HG02571 (cell line): ENCODE measurements around the gene NAA35.
"Not testable (repeated sequence)": the region's sequence is repeated elsewhere in the genome, so short reads cannot be mapped to it uniquely, and the experiment has no call there.

Experiments
- ATAC-seq: cut with Tn5 transposase; IDR thresholded peaks from one replicate; pipeline ENCODE4 v1.9.1; 2021; ENCODE audit warnings: mild to moderate bottlenecking, moderate library complexity; ENCODE audit not compliant: unreplicated experiment

Gene NAA35

DNA sequence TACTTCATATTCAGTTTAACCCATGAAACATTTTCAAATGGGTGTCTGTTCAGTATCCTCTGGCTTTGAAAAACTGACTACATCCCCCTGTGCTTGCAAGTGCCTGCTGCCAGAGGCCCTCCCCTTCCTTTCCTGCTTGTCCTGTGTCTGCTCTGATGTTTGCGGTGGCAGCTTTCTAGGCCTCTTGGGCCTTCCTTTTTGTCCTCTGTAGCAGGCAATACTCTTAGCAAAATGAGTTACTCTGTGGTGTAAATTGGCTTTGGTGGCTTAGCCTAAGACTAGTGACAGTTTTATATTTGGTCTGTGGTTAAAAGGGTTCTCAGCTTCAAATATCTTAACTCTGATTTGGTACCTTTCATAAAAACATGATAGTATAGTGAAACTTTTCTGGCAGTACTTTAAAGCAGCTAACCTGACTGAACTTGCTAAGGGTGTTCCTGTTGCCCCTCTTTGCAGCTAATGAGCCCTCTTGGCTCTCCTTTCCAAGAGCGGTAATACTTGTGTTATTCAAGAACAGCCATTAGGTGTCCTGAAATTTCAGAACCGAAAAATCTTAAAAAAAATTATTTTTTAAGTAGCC, 81.8 kb downstream of the NAA35 start:
- ATAC-seq = no peak

DNA sequence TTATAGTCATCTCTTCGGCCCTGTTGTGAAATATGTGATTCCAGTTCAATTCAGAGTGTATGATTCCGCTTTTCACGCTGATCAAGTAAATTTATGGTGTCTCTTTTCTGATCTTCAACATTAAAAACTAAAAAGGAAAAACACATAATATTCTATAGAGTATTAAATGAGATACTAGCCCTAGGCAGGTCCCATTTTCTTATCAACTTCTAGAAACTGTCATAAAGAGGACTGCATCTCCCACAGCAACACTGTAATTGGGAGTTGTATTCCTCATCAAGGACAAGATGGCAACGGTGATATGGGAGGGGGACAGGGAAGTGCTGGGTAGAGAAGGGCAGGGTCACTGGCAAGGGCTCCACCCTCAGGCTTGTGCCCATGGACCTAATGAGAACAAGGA, 86.8 kb downstream of the NAA35 start:
- no peak for ATAC-seq

DNA sequence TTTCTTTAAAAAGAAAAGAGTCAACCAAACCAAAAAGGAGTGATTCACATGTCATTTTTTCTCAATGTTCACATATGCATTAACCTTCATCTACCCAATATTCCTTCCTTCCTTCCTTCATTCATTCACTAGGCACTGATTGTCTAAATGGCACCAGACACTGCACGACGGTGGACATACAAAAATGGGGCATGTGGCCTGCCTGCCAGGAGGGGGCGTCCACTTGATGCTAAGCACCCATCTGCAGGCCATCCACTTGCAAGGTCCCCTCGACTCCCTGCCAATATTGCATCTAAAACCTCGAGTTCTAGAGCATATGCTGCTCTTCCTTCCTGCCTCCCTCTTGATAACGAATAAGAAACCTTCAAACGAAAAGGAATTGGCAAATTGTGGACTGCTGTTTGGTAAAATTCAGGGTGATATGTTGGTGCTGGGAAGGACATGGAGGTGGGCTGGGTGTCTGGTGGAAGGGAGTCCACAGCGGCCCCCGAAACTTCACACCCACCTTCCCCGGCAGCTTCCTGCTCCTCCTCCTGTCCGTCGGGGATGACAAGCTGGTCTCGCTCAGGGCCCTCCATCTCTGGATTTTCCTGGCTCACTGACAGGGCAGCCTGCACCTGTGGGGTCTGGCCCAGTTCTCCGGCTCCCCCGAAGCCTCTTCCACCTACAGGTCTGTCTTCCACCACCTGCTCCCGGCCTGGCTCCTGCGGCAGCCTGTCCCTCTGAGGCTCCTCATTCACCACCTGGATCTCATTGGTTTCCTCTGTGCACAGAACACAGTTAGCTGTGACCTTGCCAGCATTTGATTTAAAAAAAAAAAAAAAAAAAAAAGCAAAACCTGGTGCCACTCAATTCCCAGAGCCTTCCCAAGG, 94.2 kb downstream of the NAA35 start:
- no peak for ATAC-seq

DNA sequence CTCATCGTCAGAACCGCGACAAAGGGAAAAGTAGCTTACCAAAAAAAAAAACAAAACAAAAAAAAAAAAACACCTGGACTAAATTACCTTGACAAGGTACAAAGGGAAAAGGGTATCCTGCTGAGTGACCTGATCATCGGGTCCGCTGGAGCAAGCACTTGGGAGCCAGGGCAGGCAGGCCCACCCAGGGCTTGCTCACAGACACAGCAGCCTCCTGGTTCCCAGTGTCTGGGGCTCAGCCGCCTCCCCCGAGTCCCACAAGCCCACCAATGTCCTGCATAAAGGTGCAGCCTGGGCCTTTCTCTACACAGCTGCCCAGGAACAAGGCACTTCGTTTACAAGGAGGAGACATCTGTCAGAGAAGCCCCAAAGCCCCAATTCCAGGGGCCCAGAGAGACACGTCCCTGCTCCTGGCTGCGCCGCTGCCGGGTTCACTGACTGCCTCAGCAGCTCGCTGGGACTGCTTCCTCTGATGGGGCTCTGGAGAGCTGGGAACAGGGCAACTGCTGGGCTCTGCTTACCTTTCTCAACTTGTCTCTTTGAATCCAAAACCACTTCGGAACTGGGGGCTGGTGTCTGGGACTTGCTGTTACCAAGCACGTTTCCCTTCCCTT, 95.0 kb downstream of the NAA35 start:
- ATAC-seq = no peak

DNA sequence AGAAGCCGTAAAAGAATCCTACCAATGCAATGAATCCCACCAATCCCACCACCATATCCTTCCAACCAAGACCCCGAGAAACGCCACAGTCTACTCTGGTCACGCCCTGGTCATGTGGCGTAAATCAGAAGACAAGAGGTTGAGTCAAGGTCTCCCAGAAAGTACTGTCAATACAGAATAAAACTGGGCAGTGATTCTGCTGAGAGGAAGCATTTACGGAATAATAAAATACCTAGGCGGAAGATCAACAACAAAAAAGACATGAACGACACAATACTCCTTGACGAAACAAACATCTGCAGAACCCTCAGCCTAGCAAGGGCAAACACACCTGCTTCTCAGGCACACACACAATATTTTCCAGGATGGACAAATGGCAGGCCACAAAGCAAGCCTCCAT, 95.6 kb downstream of the NAA35 start:
- ATAC-seq = no peak

DNA sequence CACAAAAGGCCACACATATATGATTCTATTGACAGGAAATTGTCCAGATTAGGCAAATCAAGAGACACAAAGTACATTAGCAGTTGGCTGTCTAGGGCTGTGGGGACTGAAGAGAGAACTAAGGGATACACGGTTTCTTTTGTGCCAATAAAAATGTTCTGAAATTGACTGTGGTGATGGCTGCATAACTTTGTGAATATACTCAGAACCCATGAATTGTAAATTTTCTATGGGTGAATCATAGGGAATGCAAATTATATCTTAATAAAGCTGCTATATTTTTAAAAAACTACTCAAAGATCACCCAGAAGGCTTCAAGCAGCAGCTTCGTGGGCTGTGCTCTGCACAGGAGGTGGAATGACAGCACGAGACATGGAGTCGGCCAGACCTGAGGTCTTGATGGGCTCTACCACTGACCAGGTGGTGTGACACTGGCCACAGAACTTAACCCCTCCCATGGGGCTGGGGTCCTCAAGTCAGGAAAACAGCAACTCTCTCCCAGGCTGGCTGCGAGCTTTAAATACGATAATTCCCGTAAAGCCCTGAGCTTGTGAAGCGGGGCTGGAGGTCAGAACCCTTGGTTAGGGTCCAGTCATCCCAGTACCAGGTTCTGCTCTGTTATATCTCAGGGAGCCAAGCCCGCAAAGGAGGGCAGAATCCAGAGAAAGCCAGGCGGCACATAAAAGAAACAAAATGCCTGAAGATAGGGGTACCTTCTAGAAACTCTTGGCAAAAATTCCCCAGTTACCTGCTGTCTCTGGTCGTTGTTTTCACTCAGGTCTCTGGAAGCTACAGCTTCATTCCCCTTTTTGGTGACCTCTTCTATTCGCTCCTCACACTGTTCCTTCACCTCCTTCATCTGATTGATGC, 99.3 kb downstream of the NAA35 start:
- ATAC-seq = no peak

DNA sequence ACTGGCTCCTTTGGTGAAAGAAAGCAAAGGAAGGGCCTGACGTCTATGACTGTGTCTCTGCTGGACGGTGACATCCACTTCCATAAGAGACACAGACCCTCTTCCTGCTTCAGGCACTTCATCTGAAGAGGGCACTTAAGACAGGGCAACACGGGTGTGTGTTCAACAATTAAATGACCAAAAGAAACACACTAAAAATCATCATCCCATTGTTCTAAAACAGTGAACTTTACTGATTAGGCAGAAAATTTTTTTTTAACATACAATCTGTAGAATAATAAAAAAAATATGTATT, 99.9 kb downstream of the NAA35 start:
- ATAC-seq = no peak

DNA sequence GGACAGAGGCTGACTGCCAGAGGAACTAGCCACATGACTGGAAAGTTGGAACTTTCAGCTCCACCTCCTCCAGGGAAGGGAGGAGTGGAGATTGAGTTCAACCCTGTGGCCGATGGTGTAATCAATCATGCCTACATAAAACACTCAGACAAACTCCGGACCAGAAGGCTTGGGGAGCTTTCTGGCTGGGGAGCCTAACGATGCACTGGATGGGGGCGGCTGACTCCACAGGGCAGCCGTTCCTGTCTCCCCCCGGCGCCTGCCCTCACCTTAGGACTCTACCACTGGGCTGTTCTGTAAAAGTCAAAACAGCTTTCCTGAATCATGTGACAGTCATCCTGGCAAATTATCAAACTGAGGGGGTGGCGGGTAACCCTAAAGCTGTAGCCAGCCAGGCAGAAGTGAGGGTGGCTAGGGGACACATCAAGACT, 100.4 kb downstream of the NAA35 start:
- no peak for ATAC-seq

DNA sequence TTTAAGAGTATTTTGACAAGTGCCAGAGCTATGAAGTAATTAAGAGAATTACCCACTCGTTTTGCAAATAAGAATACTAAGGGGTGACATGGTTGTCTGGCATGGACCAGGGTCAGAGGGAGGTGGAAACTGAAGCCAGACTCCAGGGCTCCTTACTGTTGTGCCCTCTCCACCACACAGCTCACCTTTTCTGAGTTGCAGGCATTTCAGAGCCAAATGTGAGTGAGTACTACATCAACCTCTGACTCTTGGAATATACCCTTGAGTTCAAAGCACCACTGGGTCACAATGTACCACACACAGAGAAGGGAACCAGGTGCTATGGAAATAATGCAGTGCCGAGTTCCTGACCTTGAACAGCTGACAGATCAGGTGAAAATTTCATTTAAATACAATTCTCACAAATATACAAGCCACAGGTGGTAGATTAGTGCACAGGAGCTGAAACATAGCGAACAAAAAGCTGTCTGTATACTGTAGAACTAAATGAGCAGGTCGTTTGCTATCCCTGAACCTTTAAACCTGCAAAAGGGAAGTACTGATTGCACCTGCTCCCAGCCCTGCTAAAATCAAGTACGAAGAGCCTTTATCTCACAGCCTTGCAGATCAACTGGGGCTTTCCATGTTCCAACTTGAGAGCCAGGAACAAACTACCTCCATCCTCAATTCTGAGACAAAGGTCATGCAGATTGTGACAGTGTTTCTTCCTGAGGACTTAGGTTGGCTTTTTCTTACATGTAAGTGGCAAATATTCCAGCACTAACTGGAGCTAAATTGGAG, 101.4 kb downstream of the NAA35 start:
- no peak for ATAC-seq

DNA sequence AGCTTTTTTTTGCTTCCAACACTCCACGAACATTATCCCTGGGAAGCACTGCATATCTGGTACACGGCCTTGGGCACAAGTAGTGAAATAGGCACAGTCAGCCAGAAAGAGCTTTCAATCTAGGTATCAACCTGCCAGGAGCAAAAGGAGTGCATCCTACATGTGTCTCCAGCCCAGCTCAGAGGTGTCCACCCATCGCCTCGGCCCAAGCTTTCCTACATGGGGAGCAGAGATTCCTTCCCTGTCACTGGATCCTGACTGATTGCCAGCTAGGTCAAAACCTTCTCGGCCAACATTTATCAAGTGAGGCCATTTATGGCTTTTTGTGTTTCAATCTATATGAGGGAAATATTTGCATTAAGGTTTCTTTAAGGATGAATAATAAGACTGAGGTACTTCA, 102.6 kb downstream of the NAA35 start:
- ATAC-seq = no peak

DNA sequence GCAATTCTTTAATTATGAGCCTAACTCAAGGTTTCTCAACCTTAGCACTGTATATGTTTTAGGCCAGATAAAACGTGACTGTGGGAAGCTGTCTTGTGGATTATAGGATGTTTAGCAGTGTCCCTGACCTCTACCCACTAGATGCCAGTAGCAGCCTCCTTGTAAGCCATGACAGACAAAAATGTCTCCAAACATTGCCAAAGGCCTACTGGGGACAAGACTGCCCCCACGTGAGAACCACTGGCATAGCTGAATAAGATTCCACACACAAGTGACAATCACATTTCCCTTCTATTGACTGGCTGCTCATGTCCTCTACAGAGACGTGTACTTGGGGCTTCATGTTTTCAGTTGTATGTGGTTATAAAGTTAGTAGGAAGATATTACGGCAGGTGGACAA, 103.1 kb downstream of the NAA35 start:
- ATAC-seq = no peak

DNA sequence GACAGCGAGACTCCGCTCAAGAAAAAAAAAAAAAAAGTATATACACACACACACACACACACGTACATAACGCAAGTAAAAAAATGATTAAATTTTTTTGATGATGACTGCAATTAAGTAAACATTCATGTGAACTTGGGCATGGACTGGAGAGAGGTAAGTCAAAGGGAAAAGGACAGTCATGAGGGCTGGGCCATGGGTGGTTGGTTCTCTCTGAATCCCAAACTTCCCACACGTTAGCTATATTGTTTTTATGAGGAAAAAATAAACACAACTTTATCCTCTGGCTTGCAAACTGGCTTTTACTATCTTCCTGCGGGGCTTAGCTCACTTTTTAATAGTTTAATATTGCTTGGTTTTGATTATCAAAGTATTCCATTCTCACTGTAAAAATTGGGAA, 104.7 kb downstream of the NAA35 start:
- no peak for ATAC-seq

DNA sequence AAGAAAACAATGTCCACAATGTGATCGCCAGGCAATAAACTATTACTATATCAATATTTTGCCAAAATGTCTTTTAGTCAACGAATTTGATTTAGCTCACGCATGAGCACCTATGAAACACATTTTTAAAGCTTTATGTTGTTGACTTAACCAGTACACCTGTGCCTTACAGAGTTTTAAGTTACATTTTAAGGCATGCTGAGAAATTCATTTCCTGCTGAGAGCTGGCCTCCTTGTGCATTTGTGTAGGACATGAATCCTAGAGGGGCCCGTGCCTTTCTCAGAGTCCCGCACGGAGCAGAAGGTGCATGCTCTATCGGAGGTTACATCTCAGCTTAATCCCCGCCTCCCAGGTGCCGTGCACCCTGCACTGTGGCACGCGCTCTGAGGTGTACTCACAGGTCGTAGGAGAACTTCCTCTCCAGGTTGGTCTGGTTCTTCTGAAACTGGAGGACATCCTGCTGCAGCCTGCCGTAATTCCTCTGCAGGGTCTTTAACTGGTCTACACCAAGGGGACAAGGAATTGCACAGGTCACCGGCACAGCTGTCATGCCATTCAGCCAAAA, 105.2 kb downstream of the NAA35 start:
- no peak for ATAC-seq

DNA sequence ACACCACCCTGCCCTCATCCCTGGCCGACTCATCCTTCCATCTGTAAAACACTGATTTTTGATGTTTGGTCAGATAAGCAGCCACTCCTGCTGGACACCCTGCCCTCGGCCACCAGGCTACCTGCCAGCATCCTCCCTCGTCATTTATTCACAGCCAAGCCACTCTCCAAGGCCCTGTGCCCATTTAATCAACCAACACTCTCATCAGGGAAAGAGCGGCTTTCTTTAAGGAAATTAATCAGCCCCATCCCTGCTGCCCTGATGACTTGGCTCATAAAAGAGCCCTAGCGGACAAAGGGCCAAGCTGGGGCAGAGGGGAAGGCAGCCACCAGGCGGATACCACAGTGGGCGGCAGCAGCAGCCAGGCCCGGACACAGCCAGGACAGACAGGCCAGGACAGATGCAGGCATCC, 106.0 kb downstream of the NAA35 start:
- no peak for ATAC-seq

DNA sequence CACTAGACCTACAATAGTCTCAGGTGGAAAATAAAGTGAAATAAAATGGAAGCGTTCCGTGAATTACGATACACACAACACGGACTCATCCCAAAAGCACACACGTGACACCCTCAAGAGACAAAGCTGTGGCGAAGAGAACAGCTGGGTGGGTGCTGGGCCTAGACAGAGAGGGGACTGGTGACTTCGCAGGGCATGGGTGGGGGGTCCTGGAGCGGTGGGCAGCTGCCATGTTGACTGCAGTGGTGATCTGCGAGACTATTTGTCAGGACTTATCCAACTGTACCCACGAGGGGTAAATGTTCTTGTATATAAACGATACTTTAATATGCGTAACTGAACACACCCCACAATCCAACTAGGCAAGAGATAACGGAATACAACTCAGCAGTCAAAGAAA, 106.4 kb downstream of the NAA35 start:
- ATAC-seq = no peak

DNA sequence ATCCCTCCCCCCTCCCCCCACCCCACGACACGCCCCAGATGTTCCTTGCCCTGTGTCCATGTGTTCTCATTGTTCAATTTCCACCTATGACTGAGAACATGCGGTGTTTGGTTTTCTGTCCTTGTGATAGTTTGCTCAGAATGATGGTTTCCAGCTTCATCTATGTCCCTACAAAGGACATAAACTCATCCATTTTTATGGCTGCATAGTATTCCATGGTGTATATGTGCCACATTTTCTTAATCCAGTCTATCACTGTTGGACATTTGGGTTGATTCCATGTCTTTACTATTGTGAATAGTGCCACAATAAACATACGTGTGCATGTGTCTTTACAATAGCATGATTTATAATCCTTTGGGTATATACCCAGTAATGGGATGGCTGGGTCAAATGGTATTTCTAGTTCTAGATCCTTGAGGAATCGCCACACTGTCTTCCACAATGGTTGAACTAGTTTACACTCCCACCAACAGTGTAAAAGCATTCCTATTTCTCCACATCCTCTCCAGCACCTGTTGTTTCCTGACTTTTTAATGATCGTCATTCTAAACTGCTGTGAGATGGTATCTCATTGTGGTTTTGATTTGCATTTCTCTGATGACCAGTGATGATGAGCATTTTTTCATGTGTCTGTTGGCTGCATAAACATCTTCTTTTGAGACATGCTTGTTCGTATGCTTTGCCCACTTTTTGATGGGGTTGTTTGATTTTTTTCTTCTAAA, 107.2 kb downstream of the NAA35 start:
- not testable (repeated sequence) for ATAC-seq

DNA sequence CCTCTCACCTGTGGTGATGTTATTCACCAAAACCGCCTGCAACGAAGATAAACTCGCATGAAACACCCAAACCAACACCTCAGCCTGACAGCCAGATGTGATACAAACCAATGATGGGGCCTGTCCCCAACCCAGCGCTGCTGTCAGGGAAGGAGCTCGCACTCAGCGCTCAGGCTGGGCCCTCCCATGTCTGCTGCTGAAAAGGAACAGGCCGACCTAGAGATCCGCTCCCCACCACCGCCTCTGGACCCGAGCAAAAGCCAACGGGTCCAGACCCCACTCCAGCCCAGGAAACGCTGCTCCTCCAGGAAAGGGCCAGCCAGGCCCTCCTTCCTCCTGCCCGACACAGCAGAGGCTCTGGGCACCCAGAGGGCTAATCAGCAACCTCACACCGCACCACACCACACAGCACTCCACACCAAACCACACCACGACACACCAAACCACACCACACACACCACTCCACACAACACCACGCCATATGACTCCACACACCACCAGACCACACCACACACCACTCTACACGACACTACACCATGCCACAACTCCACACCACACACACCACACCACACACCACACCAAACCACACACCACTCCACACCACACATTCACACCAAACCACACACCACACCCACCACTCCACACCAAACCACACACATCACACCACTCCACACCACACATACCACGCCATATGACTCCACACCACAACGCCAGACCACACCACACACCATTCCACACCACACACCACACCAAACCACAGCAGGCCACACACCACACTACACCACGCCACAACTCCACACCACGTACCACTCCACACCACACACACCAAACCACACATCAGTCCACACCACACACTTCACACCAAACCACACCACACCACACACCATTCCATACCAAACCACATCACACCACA, 111.9 kb downstream of the NAA35 start:
- no peak for ATAC-seq

DNA sequence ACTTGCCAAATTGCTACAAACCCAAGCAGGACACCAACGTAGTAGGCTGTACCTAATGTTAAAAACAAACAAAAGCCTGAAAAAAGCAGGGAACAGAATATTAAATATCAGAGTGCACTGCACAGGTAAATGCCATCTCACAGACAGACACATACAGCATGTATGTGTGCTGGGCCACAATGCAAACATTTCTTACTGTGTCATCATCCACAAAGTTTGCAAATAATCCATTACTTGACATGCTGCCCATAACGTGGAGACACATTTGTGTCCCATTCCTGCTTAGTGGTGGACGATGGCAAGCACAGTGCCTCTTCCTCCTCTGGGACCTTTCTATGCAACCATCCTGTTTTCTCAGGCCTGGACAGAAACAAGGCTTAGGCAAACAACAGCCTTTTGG, 113.7 kb downstream of the NAA35 start:
- ATAC-seq = no peak

DNA sequence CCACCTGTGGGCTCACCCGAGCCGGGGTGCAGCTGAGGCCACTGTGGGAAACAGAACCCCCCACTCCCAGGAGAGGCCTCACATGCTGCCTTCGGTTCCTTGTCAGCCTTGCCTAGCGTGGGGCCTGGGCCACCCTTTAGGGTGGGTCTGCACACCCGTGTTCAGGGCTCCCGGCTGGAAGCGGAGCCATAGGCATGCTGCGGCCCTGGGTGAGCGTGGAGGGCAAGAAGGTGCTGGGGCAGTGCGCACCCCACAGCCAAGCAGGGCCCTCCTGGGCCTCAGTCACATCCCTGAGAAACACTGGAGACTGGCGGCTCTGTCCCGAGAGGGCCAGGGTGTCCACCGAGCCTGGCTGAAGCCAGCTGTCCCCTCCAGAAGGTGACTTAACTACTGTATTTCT, 116.5 kb downstream of the NAA35 start:
- ATAC-seq = no peak
